Endodermal cell (in vitro differentiated cells): ENCODE results near the gene CREG2. TPM values are rescaled to one million over a fixed set of nuclear protein-coding genes. Genes with fewer than 3 reads are reported as not detected.

Experiments used
- DNase-seq: peaks from one replicate; pipeline ENCODE4 v3.0.0-alpha.2; 2017
- H3K27ac ChIP-seq: 2 replicates; pipeline ENCODE4 v1.5.1; 2013; ENCODE audit warnings: mild to moderate bottlenecking, low read depth, low read length, moderate library complexity
- H3K27me3 ChIP-seq: 2 replicates; pipeline ENCODE4 v1.6.1; 2013; ENCODE audit warnings: mild to moderate bottlenecking, low read length, moderate library complexity; ENCODE audit not compliant: insufficient read depth, control insufficient read depth, poor library complexity, severe bottlenecking
- H3K36me3 ChIP-seq: 2 replicates; pipeline ENCODE4 v1.7.0; 2013; ENCODE audit warnings: mild to moderate bottlenecking, low read length, moderate library complexity; ENCODE audit not compliant: control insufficient read depth, insufficient read depth
- H3K4me1 ChIP-seq: one replicate; pipeline ENCODE4 v1.7.0; 2013; ENCODE audit warnings: low read length; ENCODE audit not compliant: control insufficient read depth, insufficient read depth
- H3K4me3 ChIP-seq: 2 replicates; pipeline ENCODE4 v1.5.1; 2013; ENCODE audit warnings: mild to moderate bottlenecking, low read length, moderate library complexity
- H3K9ac ChIP-seq: 2 replicates; pipeline ENCODE4 v1.6.1; 2013; ENCODE audit warnings: mild to moderate bottlenecking, low read length, moderate library complexity; ENCODE audit not compliant: poor library complexity, severe bottlenecking; ENCODE audit errors: extremely low read depth
- H3K9me3 ChIP-seq: 2 replicates; pipeline ENCODE4 v1.6.1; 2013; ENCODE audit warnings: mild to moderate bottlenecking, low read length, moderate library complexity; ENCODE audit not compliant: control insufficient read depth
- H3K27ac Mint-ChIP-seq: 2 replicates; pipeline ENCODE4 v1.8.0; 2020; ENCODE audit warnings: mixed read lengths
- H3K27me3 Mint-ChIP-seq: 2 replicates; pipeline ENCODE4 v1.8.0; 2021; ENCODE audit warnings: mild to moderate bottlenecking, mixed read lengths; ENCODE audit not compliant: insufficient read depth
- H3K36me3 Mint-ChIP-seq: 2 replicates; pipeline ENCODE4 v1.8.0; 2020; ENCODE audit warnings: low read depth, mixed read lengths
- H3K4me1 Mint-ChIP-seq: 2 replicates; pipeline ENCODE4 v1.8.0; 2020; ENCODE audit warnings: mixed read lengths
- H3K4me3 Mint-ChIP-seq: 2 replicates; pipeline ENCODE4 v1.8.0; 2020; ENCODE audit warnings: mild to moderate bottlenecking, moderate library complexity, mixed read lengths
- H3K9me3 Mint-ChIP-seq: 2 replicates; pipeline ENCODE4 v1.8.0; 2020; ENCODE audit warnings: mild to moderate bottlenecking, mixed read lengths
- WGBS, 2 experiments: methylation state at CpG; one replicate each; pipeline versions ENCODE4 v1.1.5 to v1.1.7; 2013; ENCODE audit warnings: missing lambda C conversion rate in 2 of 2, mixed read lengths in 1 of 2; ENCODE audit not compliant: insufficient coverage in 1 of 2, insufficient read length in 1 of 2; 5-methylcytosine and 5-hydroxymethylcytosine counted together
- total RNA-seq, 2 donors: library from RNA; stranded (reverse); fragmentation: NEBNext Ultra II Directional in 1 of 2; extraction: Animal tissue kit (Norgen Biotek cat#: 25700) in 1 of 2; gene quantifications; 2 replicates in 1 of 2; 3 replicates in 1 of 2; pipeline ENCODE4 v1.2.1, GENCODE V29; 2021
- TF ChIP-seq, protein P1 (sequence below): fragments of 200-600 bp; sonication (generic); conservative IDR thresholded peaks from 2 replicates; pipeline ENCODE4 v1.5.0; 2021; ENCODE audit warnings: antibody characterized with exemption, mild to moderate bottlenecking

CREG2 gene
- total RNA-seq, 2 donors from 2014 or later, result 0.13 TPM; not detected in 1

DNA sequence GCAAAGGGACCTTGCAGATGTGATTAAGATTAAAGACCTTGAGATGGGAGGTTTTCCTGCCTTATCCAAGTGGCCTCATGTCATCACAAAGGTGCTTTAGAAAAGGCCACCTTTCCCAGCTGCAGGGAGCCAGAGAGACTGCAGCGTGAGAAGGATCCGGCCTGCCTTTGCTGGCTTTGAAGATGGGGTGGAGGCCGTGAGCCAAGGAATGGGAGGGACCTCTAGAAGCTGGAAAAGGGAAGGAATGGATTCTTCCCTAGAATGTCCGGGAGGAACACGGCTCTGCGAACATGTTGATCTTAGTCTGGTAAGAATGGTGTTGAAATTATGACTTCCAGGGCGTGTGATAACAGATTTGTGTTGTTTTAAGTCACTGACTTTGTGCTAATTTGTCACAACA, 39.9 kb upstream of the CREG2 start:
- H3K27me3 ChIP-seq, result no peaks in the 10 kb centered on the region
- H3K27ac Mint-ChIP-seq, result no peak overlapping the region
- H3K4me3 ChIP-seq, result no peak overlapping the region
- no peaks in the 10 kb centered on the region for H3K9me3 Mint-ChIP-seq
- no peaks in the 10 kb centered on the region for H3K36me3 ChIP-seq
- no peak overlapping the region for H3K27ac ChIP-seq
- TF ChIP-seq, protein P1, sequence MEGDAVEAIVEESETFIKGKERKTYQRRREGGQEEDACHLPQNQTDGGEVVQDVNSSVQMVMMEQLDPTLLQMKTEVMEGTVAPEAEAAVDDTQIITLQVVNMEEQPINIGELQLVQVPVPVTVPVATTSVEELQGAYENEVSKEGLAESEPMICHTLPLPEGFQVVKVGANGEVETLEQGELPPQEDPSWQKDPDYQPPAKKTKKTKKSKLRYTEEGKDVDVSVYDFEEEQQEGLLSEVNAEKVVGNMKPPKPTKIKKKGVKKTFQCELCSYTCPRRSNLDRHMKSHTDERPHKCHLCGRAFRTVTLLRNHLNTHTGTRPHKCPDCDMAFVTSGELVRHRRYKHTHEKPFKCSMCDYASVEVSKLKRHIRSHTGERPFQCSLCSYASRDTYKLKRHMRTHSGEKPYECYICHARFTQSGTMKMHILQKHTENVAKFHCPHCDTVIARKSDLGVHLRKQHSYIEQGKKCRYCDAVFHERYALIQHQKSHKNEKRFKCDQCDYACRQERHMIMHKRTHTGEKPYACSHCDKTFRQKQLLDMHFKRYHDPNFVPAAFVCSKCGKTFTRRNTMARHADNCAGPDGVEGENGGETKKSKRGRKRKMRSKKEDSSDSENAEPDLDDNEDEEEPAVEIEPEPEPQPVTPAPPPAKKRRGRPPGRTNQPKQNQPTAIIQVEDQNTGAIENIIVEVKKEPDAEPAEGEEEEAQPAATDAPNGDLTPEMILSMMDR, result no peak
- no peak overlapping the region for H3K4me3 Mint-ChIP-seq
- H3K4me1 ChIP-seq, result no peaks in the 10 kb centered on the region
- no peaks in the 10 kb centered on the region for H3K36me3 Mint-ChIP-seq
- peaks cover 49% of the 10 kb centered on the region for H3K27me3 Mint-ChIP-seq
- no peaks in the 10 kb centered on the region for H3K4me1 Mint-ChIP-seq
- no peak overlapping the region for H3K9ac ChIP-seq
- H3K9me3 ChIP-seq, result no peaks in the 10 kb centered on the region
- no peak for DNase-seq
- WGBS, 2 experiments, result 95 to 100% methylated on average over 4 to 7 of the region's 7 CpGs

DNA sequence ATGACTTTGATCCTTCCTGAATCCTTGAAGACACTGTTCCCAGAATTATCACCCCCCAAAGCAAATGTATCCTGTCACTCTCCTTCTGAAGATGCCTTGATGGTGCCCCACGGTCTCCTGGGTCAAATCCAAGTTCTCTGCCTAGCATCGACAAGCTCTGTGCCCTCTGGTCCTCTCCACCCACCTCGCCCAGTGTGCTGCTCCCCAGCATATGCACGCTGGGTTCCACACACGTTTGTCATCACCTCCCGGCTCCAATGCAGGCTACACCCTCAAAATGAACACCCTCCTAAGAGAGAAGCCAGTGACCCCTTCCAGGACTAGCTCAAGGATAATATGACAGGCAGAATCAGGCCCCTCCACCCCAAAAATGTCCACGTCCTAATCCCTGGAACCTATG, 39.5 kb upstream of the CREG2 start:
- Histone ChIP-seq H3K4me3 (no peak overlapping the region), H3K36me3 (no peaks in the 10 kb centered on the region), H3K9ac (no peak overlapping the region), H3K27me3 (no peaks in the 10 kb centered on the region), H3K27ac (no peak overlapping the region), H3K4me1 (no peaks in the 10 kb centered on the region), H3K9me3 (no peaks in the 10 kb centered on the region)
- DNase-seq, result no peak
- no peak overlapping the region for H3K27ac Mint-ChIP-seq
- H3K4me1 Mint-ChIP-seq, result no peaks in the 10 kb centered on the region
- H3K4me3 Mint-ChIP-seq, result no peak overlapping the region
- no peaks in the 10 kb centered on the region for H3K36me3 Mint-ChIP-seq
- no peaks in the 10 kb centered on the region for H3K9me3 Mint-ChIP-seq
- 92 to 94% methylated on average over 4 to 7 of the region's 7 CpGs for WGBS, 2 experiments
- TF ChIP-seq, protein P1, result no peak
- peaks cover 49% of the 10 kb centered on the region for H3K27me3 Mint-ChIP-seq

DNA sequence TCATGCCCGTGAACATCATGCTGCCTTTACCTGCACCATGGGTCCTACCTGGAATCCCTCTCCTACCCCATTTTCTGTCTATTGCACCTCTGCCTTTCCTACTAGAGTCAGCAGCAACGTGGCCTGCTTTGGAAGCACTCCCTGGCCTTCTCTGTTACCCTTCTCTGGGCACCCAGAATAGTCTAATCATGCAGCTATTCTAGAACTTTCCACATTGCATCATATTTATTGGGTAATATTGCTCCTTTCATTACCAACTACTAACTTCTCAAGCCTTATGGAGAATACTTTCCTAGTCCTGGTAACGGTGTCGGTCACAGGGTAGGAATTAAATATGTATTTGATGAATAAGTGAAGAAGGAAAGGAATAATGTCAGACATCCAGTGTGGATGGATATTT, 33.3 kb upstream of the CREG2 start:
- no peak overlapping the region for H3K27ac ChIP-seq
- peaks cover 16% of the 10 kb centered on the region for H3K27me3 Mint-ChIP-seq
- H3K9ac ChIP-seq, result no peak overlapping the region
- H3K9me3 ChIP-seq, result no peaks in the 10 kb centered on the region
- TF ChIP-seq, protein P1, result no peak
- no peaks in the 10 kb centered on the region for H3K36me3 Mint-ChIP-seq
- 91 to 94% methylated on average over 4 of the region's 4 CpGs for WGBS, 2 experiments
- H3K4me3 Mint-ChIP-seq, result no peak overlapping the region
- no peak for DNase-seq
- no peaks in the 10 kb centered on the region for H3K27me3 ChIP-seq
- no peaks in the 10 kb centered on the region for H3K4me1 ChIP-seq
- no peaks in the 10 kb centered on the region for H3K4me1 Mint-ChIP-seq
- H3K27ac Mint-ChIP-seq, result no peak overlapping the region
- no peak overlapping the region for H3K4me3 ChIP-seq
- no peaks in the 10 kb centered on the region for H3K36me3 ChIP-seq
- no peaks in the 10 kb centered on the region for H3K9me3 Mint-ChIP-seq
